ENCODE measurements around the gene NOP16.

The NOP16 gene

GRCh38 chr5:176355400-176356178, 32.8 kb downstream of the NOP16 start:
- DNase-seq = no peak

GRCh38 chr5:176353533-176353932, 34.9 kb downstream of the NOP16 start:
- DNase-seq = no peak

DNA sequence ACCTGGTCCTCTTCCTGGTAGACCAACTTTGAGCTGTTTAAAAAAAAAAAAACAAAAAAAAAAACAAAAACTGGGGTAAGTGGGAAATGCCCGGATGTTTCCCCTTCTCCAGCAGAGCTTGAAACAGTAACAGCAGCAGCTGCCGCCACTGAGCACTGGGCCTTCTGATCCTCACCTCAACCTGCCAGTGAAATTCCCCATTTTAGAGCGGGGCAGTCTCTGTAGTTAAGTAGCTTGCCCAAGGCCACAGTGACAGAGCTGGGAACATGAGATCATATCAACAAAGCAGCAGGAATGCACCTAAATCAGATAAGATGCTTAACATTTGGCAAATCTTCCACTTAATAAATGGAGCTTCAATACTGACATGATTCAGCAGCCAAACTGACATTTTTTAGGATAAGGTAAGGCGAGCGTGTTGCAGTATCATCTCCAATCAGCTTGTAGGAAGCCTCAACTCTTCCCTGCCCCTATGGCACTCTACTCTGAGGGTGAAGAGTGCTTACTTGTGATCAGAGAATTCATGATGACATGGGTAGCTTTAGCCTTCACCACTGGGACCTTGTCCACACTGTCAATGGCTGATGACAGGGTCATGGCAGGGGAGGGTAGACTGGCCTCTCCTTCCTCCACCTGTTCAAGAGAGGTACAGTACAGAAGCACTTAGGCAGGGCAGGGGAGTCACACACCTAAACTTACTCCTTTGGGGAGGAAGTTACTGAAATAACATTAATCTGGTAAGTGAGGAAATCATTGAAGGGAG, 36.1 kb downstream of the NOP16 start:
- no peak for DNase-seq

DNA sequence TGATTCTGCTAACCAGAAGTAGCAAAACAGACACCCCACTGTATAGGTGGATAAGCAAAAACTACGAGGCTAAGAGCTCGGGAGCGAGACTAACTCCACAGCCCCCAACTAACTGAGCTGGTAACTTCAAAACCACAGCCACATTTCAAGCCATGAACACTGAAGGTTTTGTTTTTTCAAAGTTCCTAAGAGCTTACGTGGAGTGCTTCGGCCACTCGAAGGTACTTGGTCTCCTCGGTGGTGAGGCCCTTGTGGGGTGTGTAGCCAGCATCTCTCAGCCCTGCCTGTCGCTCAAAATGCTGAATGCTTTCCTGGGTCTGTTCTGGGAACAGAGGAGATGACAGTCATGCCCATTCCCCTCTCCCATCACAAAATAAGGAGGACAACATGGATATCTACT, 38.0 kb downstream of the NOP16 start:
- DNase-seq = no peak

GRCh38 chr5:176342766-176343458, 45.5 kb downstream of the NOP16 start:
- DNase-seq = no peak

DNA sequence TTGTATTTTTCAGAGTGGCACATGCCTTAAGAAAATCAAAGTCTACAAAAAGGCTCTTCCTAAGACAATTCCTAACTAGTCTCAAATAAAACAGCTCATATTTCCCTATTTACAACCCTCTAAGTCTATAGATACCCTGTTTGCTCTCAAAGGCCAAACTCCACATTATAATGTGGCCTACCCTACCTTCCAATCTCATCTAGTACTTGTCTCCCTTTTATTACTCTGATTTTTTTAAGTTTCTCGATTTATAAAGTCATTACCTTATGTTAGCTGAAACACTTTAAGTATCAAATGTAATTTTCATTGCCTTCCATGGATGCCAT, 46.3 kb downstream of the NOP16 start:
- no peak for DNase-seq

DNA sequence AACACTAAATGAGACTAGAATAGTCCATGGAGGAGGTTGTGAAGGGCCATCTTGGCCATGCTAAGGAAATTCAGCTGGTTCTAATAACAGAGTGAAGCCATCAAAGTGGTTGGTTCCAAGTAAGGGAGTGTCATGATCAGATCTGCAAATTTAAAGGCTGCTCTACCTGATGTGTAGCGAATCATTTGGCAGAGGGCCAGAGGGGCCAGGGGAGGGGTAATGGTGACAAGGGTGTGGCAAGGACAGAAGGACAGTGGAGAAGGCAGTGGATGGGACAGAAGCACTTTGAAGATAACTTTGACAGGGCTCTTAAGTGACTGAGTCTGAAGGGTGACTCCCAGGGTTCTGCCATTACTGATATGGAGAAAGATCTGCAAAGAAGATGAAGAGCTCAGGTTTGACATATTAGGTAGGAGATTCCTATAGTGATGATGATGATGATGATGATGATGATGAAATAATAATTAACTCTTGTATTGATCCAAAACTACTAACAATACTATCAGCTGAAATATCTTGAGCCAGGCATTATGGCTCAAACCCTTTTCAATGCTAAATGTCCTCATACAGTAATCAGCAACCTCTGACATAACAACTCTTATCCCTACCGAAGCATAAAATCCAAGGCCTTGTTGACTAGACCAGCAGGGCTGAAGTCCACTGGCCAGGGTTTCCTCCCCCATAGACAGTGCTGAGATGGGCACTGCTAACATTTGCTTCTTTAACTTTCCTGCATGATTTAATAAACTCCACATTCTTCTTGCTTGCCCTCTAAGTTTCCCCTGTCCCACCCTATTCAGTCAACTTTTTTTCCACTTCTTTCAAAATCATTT, 46.9 kb downstream of the NOP16 start:
- DNase-seq = no peak

DNA sequence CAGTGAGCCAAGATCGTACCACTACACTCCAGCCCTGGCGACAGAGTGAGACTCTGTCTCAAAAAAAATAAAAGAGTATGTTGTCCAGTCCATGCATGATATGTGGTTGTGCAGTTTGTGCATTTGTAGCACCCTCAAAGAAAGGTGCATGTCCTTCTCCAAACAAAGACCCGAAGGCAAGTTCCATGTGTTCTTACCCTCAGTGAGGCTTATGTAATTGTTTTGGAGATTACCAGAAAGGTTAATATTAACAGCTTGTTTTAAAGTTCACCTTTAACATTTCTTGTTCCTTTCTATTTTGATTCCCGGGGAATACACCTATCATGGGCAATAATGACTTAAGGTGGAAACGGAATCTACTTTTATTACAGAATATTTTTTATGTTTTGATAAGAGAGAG, 49.1 kb downstream of the NOP16 start:
- no peak for DNase-seq

GRCh38 chr5:176337913-176338312, 50.5 kb downstream of the NOP16 start:
- no peak for DNase-seq

GRCh38 chr5:176334031-176334770, 54.2 kb downstream of the NOP16 start:
- DNase-seq = no peak
